Central memory CD8-positive, alpha-beta T cell (primary cell): ENCODE results near the gene ADRM1.

ENCODE experiments used
- ATAC-seq: fragments of 150-1000 bp; cut with Tn5 transposase; replicated peaks from 2 replicates; pipeline ENCODE4 v1.10.0; 2022; ENCODE audit warnings: mild to moderate bottlenecking, moderate FRiP score, moderate number of reproducible peaks; ENCODE audit not compliant: poor library complexity, severe bottlenecking; ENCODE audit errors: extremely low read depth
- DNase-seq, 2 donors: peaks; one replicate each; pipeline ENCODE4 v3.0.0; 2021; ENCODE audit warnings: low spot score in 2 of 2
- H3K27ac Mint-ChIP-seq: one replicate; pipeline ENCODE4 v1.8.0; 2022; ENCODE audit warnings: low read depth, mild to moderate bottlenecking, moderate library complexity, mixed read lengths
- H3K27me3 Mint-ChIP-seq: one replicate; pipeline ENCODE4 v1.8.0; 2022; ENCODE audit warnings: mixed read lengths
- H3K36me3 Mint-ChIP-seq: one replicate; pipeline ENCODE4 v1.8.0; 2022; ENCODE audit warnings: mild to moderate bottlenecking, moderate library complexity, mixed read lengths; ENCODE audit not compliant: insufficient read depth
- H3K4me1 Mint-ChIP-seq: one replicate; pipeline ENCODE4 v1.8.0; 2022; ENCODE audit warnings: mixed read lengths
- H3K4me3 Mint-ChIP-seq: one replicate; pipeline ENCODE4 v1.8.0; 2022; ENCODE audit warnings: mild to moderate bottlenecking, moderate library complexity, mixed read lengths
- H3K9me3 Mint-ChIP-seq: one replicate; pipeline ENCODE4 v1.8.0; 2022; ENCODE audit warnings: mixed read lengths

ADRM1 gene

GRCh38 chr20:62282877-62283503 is 19.8 kb upstream of the ADRM1 start:
- no peaks in the 10 kb centered on the region for H3K27me3 Mint-ChIP-seq
- no peak overlapping the region for H3K4me3 Mint-ChIP-seq
- H3K36me3 Mint-ChIP-seq = peaks cover 39% of the 10 kb centered on the region

GRCh38 chr20:62284448-62284847 is 18.3 kb upstream of the ADRM1 start:
- DNase-seq (no peak), ATAC-seq (no peak)
- Mint-ChIP-seq H3K27ac (no peak overlapping the region), H3K4me3 (no peak overlapping the region), H3K27me3 (no peaks in the 10 kb centered on the region), H3K9me3 (no peaks in the 10 kb centered on the region), H3K36me3 (peaks cover 34% of the 10 kb centered on the region), H3K4me1 (no peaks in the 10 kb centered on the region)

More at GRCh38 chr20:62282877-62283503, 19.8 kb upstream of the ADRM1 start:
- ATAC-seq = no peak
- no peaks in the 10 kb centered on the region for H3K9me3 Mint-ChIP-seq
- DNase-seq = no peak
- H3K27ac Mint-ChIP-seq = peak overlapping the region; percentile 22
- no peaks in the 10 kb centered on the region for H3K4me1 Mint-ChIP-seq

- Mint-ChIP-seq H3K36me3 (peaks cover 32% of the 10 kb centered on the region), H3K27me3 (no peaks in the 10 kb centered on the region), H3K4me1 (no peaks in the 10 kb centered on the region), H3K4me3 (no peak overlapping the region), H3K27ac (no peak overlapping the region), H3K9me3 (no peaks in the 10 kb centered on the region)
- no peak for ATAC-seq
- DNase-seq = no peak
Measured at GRCh38 chr20:62285151-62285550, 17.6 kb upstream of the ADRM1 start.

- Mint-ChIP-seq H3K27me3 (no peaks in the 10 kb centered on the region), H3K27ac (no peak overlapping the region), H3K4me1 (no peaks in the 10 kb centered on the region), H3K9me3 (no peaks in the 10 kb centered on the region), H3K4me3 (no peak overlapping the region), H3K36me3 (peaks cover 32% of the 10 kb centered on the region)
- ATAC-seq (no peak), DNase-seq (no peak)
Measured at GRCh38 chr20:62285722-62286121, 17.1 kb upstream of the ADRM1 start.

- ATAC-seq = no peak
- DNase-seq = no peak
- Mint-ChIP-seq H3K4me3 (no peak overlapping the region), H3K9me3 (no peaks in the 10 kb centered on the region), H3K27me3 (no peaks in the 10 kb centered on the region), H3K4me1 (peaks cover 4% of the 10 kb centered on the region), H3K27ac (no peak overlapping the region), H3K36me3 (peaks cover 25% of the 10 kb centered on the region)
Measured at GRCh38 chr20:62286493-62287064, 16.2 kb upstream of the ADRM1 start.

GRCh38 chr20:62287129-62287528 is 15.7 kb upstream of the ADRM1 start:
- H3K4me1 Mint-ChIP-seq = peaks cover 9% of the 10 kb centered on the region
- ATAC-seq = no peak
- H3K27ac Mint-ChIP-seq = no peak overlapping the region
- peaks cover 19% of the 10 kb centered on the region for H3K36me3 Mint-ChIP-seq
- no peaks in the 10 kb centered on the region for H3K9me3 Mint-ChIP-seq
- H3K27me3 Mint-ChIP-seq = no peaks in the 10 kb centered on the region
- no peak for DNase-seq
- H3K4me3 Mint-ChIP-seq = no peak overlapping the region

- Mint-ChIP-seq H3K27ac (peak overlapping the region; percentile 80), H3K9me3 (no peaks in the 10 kb centered on the region), H3K27me3 (no peaks in the 10 kb centered on the region), H3K4me3 (no peak overlapping the region), H3K4me1 (peaks cover 16% of the 10 kb centered on the region), H3K36me3 (peaks cover 20% of the 10 kb centered on the region)
- no peak for DNase-seq
- no peak for ATAC-seq
Measured at GRCh38 chr20:62287759-62288534, 14.8 kb upstream of the ADRM1 start.

- Mint-ChIP-seq H3K27ac (peak overlapping the region; percentile 80), H3K9me3 (no peaks in the 10 kb centered on the region), H3K27me3 (no peaks in the 10 kb centered on the region), H3K4me1 (peaks cover 16% of the 10 kb centered on the region), H3K4me3 (no peak overlapping the region), H3K36me3 (peaks cover 15% of the 10 kb centered on the region)
- no peak for ATAC-seq
- no peak for DNase-seq
Measured at GRCh38 chr20:62288535-62289105, 14.2 kb upstream of the ADRM1 start.

GRCh38 chr20:62289131-62289530 is 13.7 kb upstream of the ADRM1 start:
- peak overlapping the region; percentile 80 for H3K27ac Mint-ChIP-seq
- H3K27me3 Mint-ChIP-seq = no peaks in the 10 kb centered on the region
- ATAC-seq (no peak), DNase-seq (no peak)
- H3K4me1 Mint-ChIP-seq = peaks cover 16% of the 10 kb centered on the region
- H3K9me3 Mint-ChIP-seq = no peaks in the 10 kb centered on the region
- no peak overlapping the region for H3K4me3 Mint-ChIP-seq
- H3K36me3 Mint-ChIP-seq = peaks cover 15% of the 10 kb centered on the region

GRCh38 chr20:62289898-62290297 is 12.9 kb upstream of the ADRM1 start:
- Mint-ChIP-seq H3K27me3 (no peaks in the 10 kb centered on the region), H3K4me1 (peaks cover 16% of the 10 kb centered on the region), H3K9me3 (no peaks in the 10 kb centered on the region), H3K36me3 (peaks cover 14% of the 10 kb centered on the region), H3K4me3 (no peak overlapping the region), H3K27ac (no peak overlapping the region)
- ATAC-seq = no peak
- no peak for DNase-seq

- Mint-ChIP-seq H3K9me3 (no peaks in the 10 kb centered on the region), H3K27me3 (no peaks in the 10 kb centered on the region), H3K4me3 (no peak overlapping the region), H3K27ac (peak overlapping the region; percentile 80), H3K36me3 (peaks cover 18% of the 10 kb centered on the region), H3K4me1 (peaks cover 16% of the 10 kb centered on the region)
- ATAC-seq (no peak), DNase-seq (no peak)
Measured at GRCh38 chr20:62291251-62292066, 11.3 kb upstream of the ADRM1 start.

GRCh38 chr20:62292108-62292507 is 10.7 kb upstream of the ADRM1 start:
- H3K27ac Mint-ChIP-seq = peak overlapping the region; percentile 80

More at GRCh38 chr20:62292108-62292507, 10.7 kb upstream of the ADRM1 start:
- H3K27me3 Mint-ChIP-seq = no peaks in the 10 kb centered on the region
- H3K4me1 Mint-ChIP-seq = peaks cover 16% of the 10 kb centered on the region
- no peaks in the 10 kb centered on the region for H3K9me3 Mint-ChIP-seq
- DNase-seq (no peak), ATAC-seq (peak; percentile 92)
- peak overlapping the region; percentile 61 for H3K4me3 Mint-ChIP-seq
- peaks cover 15% of the 10 kb centered on the region for H3K36me3 Mint-ChIP-seq
